ENCODE data around the gene SEMA3A. TPM values are rescaled to one million over a fixed set of nuclear protein-coding genes. Genes with fewer than 3 reads are reported as not detected.
A peak's percentile ranks its signal among the peaks of the same experiment; 100 is the strongest.

SEMA3A gene
- total and polyA plus RNA-seq, 2 of the 13 experiments (the other 11 are each of a cell fraction or from before 2014, with no cell fraction given): 0.29 to 1.2 TPM

DNA sequence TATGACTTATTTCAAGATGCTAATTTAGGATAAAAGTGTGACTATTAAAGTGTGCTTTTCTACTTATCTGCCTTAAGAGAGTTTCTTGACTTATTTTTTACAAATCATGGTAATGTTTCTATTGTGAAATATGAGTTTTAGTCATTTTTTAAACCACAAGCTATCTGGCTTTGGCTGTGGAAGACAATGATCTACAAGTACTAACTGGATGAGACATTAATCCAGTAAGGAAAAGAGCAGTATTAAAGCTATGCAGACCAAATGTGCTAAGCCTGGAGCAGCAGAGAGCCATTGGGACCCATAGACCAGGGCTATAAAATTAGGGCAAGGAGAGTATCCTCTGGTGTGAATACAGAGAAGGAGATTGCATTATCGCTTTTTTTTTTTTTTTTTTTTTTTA, 92.4 kb downstream of the SEMA3A start:
- Histone ChIP-seq H3K4me1 (ENCODE audit: insufficient read depth, low read length) (no peaks in the 10 kb centered on the region), H3K9me3 (ENCODE audit: low read length) (no peaks in the 10 kb centered on the region), H3K27ac (ENCODE audit: extremely low read length, insufficient read depth, low read length) (no peak overlapping the region), H3K27me3 (ENCODE audit: control insufficient read depth in 1 of 2, insufficient read depth in 2 of 2, low read length in 2 of 2) (no peaks in the 10 kb centered on the region), H4K20me1 (ENCODE audit: insufficient read depth, low read length) (no peaks in the 10 kb centered on the region), H3K36me3 (replicated peaks in 1 of 2; ENCODE audit: control insufficient read depth in 1 of 2, insufficient read depth in 2 of 2, low read length in 2 of 2) (no peaks in the 10 kb centered on the region), H3K79me2 (ENCODE audit: insufficient read depth, low read length) (no peaks in the 10 kb centered on the region), H3K9ac (ENCODE audit: insufficient read depth, low read depth, low read length) (no peak overlapping the region), H3K4me2 (ENCODE audit: low read depth, low read length) (no peak overlapping the region), H2AFZ (ENCODE audit: low read length) (no peak overlapping the region), H3K4me3 (replicated peaks in 1 of 3; ENCODE audit: insufficient read depth in 1 of 3, low read depth in 2 of 3, low read length in 3 of 3) (no peak overlapping the region)
- FAIRE-seq (no peak), DNase-seq (ENCODE audit: low spot score) (no peak), ATAC-seq (no peak)
- POLR2A ChIA-PET: no interaction called here
- intact Hi-C loops (cut with micrococcal nuclease; ENCODE audit: unreplicated experiment) (no loop called here), in situ Hi-C loops (cut with HindIII; ENCODE audit: extremely low pct_ligation_motif_present, low pct_unique_long_range_greater_than_20kb) (no loop called here)
- CTCF ChIA-PET (ENCODE audit: low intra/inter-chr PET ratio, low total read pairs): no interaction called here
- WGBS (ENCODE audit: low lambda C conversion rate): 65% methylated on average over 1 of the region's 1 CpG
- BruUV-seq (replicated peaks): no TSS peak
- no peak for TF ChIP-seq RBM22 (optimal IDR thresholded peaks at IDR 0.05; ENCODE audit: low read length)
- no peak for TF ChIP-seq PRMT3 (CRISPR knock-in tag; IDR thresholded peaks at IDR 0.05; ENCODE audit: borderline replicate concordance, low read depth)
- TF ChIP-seq U2AF2 (IDR thresholded peaks at IDR 0.05; ENCODE audit: low read depth, low read length): no peak
- no peak for TF ChIP-seq HNRNPUL1 (IDR thresholded peaks at IDR 0.05; ENCODE audit: low read depth, low read length)

DNA sequence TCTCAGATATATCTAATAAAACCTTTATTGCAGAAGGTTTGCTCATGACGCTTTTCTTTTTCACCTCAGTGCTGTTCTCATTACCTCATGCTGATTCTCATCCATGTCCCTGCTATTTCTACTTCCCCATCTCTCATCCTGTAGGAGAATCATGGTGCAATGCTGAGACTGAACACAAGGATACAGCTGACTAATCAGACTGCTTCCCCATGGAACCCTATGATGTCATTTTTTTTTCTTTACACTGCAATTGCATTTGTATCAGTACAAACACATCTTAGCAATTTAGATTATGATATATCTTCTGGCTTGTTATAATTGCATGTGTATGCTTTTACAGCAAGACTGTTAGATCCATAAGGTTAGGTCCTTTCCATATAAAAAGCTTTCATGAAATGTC, 93.7 kb downstream of the SEMA3A start:
- TF ChIP-seq ATF7 (IDR thresholded peaks at IDR 0.05) (peak; percentile 80), ATF7 (CRISPR knock-in tag; IDR thresholded peaks at IDR 0.05) (no peak), CREB1 (IDR thresholded peaks at IDR 0.05) (0 out of 2 replicates have a peak, but pooled peaks have one; percentile 26), CREB1 (CRISPR knock-in tag; IDR thresholded peaks at IDR 0.05) (no peak), ZNF567 (CRISPR knock-in tag; IDR thresholded peaks at IDR 0.05; ENCODE audit: borderline replicate concordance) (no peak), ZNF780A (CRISPR knock-in tag; IDR thresholded peaks at IDR 0.05) (no peak)
- Histone ChIP-seq H4K20me1 (ENCODE audit: insufficient read depth, low read length) (no peaks in the 10 kb centered on the region), H3K36me3 (replicated peaks in 1 of 2; ENCODE audit: control insufficient read depth in 1 of 2, insufficient read depth in 2 of 2, low read length in 2 of 2) (no peaks in the 10 kb centered on the region), H3K27ac (ENCODE audit: extremely low read length, insufficient read depth, low read length) (no peak overlapping the region), H3K79me2 (ENCODE audit: insufficient read depth, low read length) (no peaks in the 10 kb centered on the region), H3K27me3 (ENCODE audit: control insufficient read depth in 1 of 2, insufficient read depth in 2 of 2, low read length in 2 of 2) (no peaks in the 10 kb centered on the region), H3K9ac (ENCODE audit: insufficient read depth, low read depth, low read length) (no peak overlapping the region), H2AFZ (ENCODE audit: low read length) (no peak overlapping the region), H3K4me2 (ENCODE audit: low read depth, low read length) (no peak overlapping the region), H3K4me3 (replicated peaks in 1 of 3; ENCODE audit: insufficient read depth in 1 of 3, low read depth in 2 of 3, low read length in 3 of 3) (no peak overlapping the region), H3K4me1 (ENCODE audit: insufficient read depth, low read length) (no peaks in the 10 kb centered on the region), H3K9me3 (ENCODE audit: low read length) (no peaks in the 10 kb centered on the region)
- intact Hi-C loops (cut with micrococcal nuclease; ENCODE audit: unreplicated experiment): no loop called here
- ATAC-seq (peak; percentile 59; the same call in 2 of the 3 replicates), DNase-seq (ENCODE audit: low spot score) (no peak), FAIRE-seq (no peak)
- 63% methylated on average over 1 of the region's 1 CpG for WGBS (ENCODE audit: low lambda C conversion rate)
- in situ Hi-C loops (cut with HindIII; ENCODE audit: extremely low pct_ligation_motif_present, low pct_unique_long_range_greater_than_20kb): no loop called here
- CTCF ChIA-PET (ENCODE audit: low intra/inter-chr PET ratio, low total read pairs): no interaction called here
- BruUV-seq (replicated peaks): no TSS peak
- POLR2A ChIA-PET: no interaction called here
